ENCODE results near the gene VAV2. TPM values are rescaled to one million over a fixed set of nuclear protein-coding genes. Genes with fewer than 3 reads are reported as not detected.

Gene VAV2
- total RNA-seq, 1 donor from 2014 or later: 80.6 TPM

- Mint-ChIP-seq H3K27ac (peak overlapping the region; percentile 33), H3K4me1 (ENCODE audit: low read depth) (peaks cover 62% of the 10 kb centered on the region), H3K27me3 (no peaks in the 10 kb centered on the region), H3K4me3 (ENCODE audit: low read depth) (no peak overlapping the region), H3K9me3 (ENCODE audit: low read depth) (no peaks in the 10 kb centered on the region), H3K36me3 (ENCODE audit: insufficient read depth) (no peaks in the 10 kb centered on the region)
- TF ChIP-seq CTCF (IDR thresholded peaks at IDR 0.05; ENCODE audit: unreplicated experiment): no peak
- no peak for DNase-seq (ENCODE audit: low spot score, unreplicated experiment)
Measured at GRCh38 chr9:133886563-133887501, 105.3 kb downstream of the VAV2 start.

- TF ChIP-seq CTCF (IDR thresholded peaks at IDR 0.05; ENCODE audit: unreplicated experiment): no peak
- no peak for DNase-seq (ENCODE audit: low spot score, unreplicated experiment)
- H3K36me3 Mint-ChIP-seq (ENCODE audit: insufficient read depth): no peaks in the 10 kb centered on the region
- peaks cover 63% of the 10 kb centered on the region for H3K4me1 Mint-ChIP-seq (ENCODE audit: low read depth)
- H3K27ac Mint-ChIP-seq: peak overlapping the region; percentile 53
- no peak overlapping the region for H3K4me3 Mint-ChIP-seq (ENCODE audit: low read depth)
- no peaks in the 10 kb centered on the region for H3K27me3 Mint-ChIP-seq
- no peaks in the 10 kb centered on the region for H3K9me3 Mint-ChIP-seq (ENCODE audit: low read depth)
Measured at GRCh38 chr9:133884907-133885744, 107.0 kb downstream of the VAV2 start.

- H3K27me3 Mint-ChIP-seq: no peaks in the 10 kb centered on the region
- peak overlapping the region; percentile 82 for H3K27ac Mint-ChIP-seq
- H3K9me3 Mint-ChIP-seq (ENCODE audit: low read depth): no peaks in the 10 kb centered on the region
- H3K4me1 Mint-ChIP-seq (ENCODE audit: low read depth): peaks cover 46% of the 10 kb centered on the region
- H3K36me3 Mint-ChIP-seq (ENCODE audit: insufficient read depth): no peaks in the 10 kb centered on the region
- no peak for DNase-seq (ENCODE audit: low spot score, unreplicated experiment)
- TF ChIP-seq CTCF (IDR thresholded peaks at IDR 0.05; ENCODE audit: unreplicated experiment): no peak
- no peak overlapping the region for H3K4me3 Mint-ChIP-seq (ENCODE audit: low read depth)
Measured at GRCh38 chr9:133882849-133883755, 109.0 kb downstream of the VAV2 start.

GRCh38 chr9:133881671-133882381, 110.3 kb downstream of the VAV2 start:
- no peaks in the 10 kb centered on the region for H3K27me3 Mint-ChIP-seq

More at GRCh38 chr9:133881671-133882381, 110.3 kb downstream of the VAV2 start:
- H3K4me3 Mint-ChIP-seq (ENCODE audit: low read depth): no peak overlapping the region
- DNase-seq (ENCODE audit: low spot score, unreplicated experiment): no peak
- TF ChIP-seq CTCF (IDR thresholded peaks at IDR 0.05; ENCODE audit: unreplicated experiment): no peak
- H3K36me3 Mint-ChIP-seq (ENCODE audit: insufficient read depth): no peaks in the 10 kb centered on the region
- peak overlapping the region; percentile 94 for H3K27ac Mint-ChIP-seq
- H3K9me3 Mint-ChIP-seq (ENCODE audit: low read depth): no peaks in the 10 kb centered on the region
- peaks cover 46% of the 10 kb centered on the region for H3K4me1 Mint-ChIP-seq (ENCODE audit: low read depth)

All from progenitor cell of endocrine pancreas (in vitro differentiated cells).